Nucleus accumbens (tissue), 56 donors: ENCODE data around the gene COMTD1.

Experiments
- DNase-seq, 56 donors: peaks; one replicate each; lab custom pipeline; 2025; lab: John Stamatoyannopoulos, UW

Gene COMTD1

GRCh38 chr10:75246506-75246905 lies 10.7 kb upstream of the COMTD1 start:
- no peak for DNase-seq

- DNase-seq, result no peak
Measured at GRCh38 chr10:75245354-75246250, 9.8 kb upstream of the COMTD1 start.

- DNase-seq, result no peak
Measured at GRCh38 chr10:75244487-75245353, 9.0 kb upstream of the COMTD1 start.

- DNase-seq, result no peak
Measured at GRCh38 chr10:75243426-75243825, 7.7 kb upstream of the COMTD1 start.

- DNase-seq, result no peak
Measured at GRCh38 chr10:75240329-75241076, 4.7 kb upstream of the COMTD1 start.

GRCh38 chr10:75239096-75239790 lies 3.5 kb upstream of the COMTD1 start:
- DNase-seq, result no peak

- DNase-seq, result no peak
Measured at GRCh38 chr10:75238182-75239095, 2.7 kb upstream of the COMTD1 start.

GRCh38 chr10:75236178-75236825 lies 545 bp upstream of the COMTD1 start:
- DNase-seq, result no peak

- DNase-seq, result peak in 2 of 56 donors; percentile 36 to 55
Measured at GRCh38 chr10:75234683-75235374, 928 bp downstream of the COMTD1 start.

GRCh38 chr10:75234017-75234682 lies 1.6 kb downstream of the COMTD1 start:
- peak in 48 of 56 donors; percentile 11 to 85 (median 58) for DNase-seq

- DNase-seq, result peak in 1 of 56 donors; percentile 21
Measured at GRCh38 chr10:75233444-75234016, 2.2 kb downstream of the COMTD1 start.

- no peak for DNase-seq
Measured at GRCh38 chr10:75231672-75232581, 3.8 kb downstream of the COMTD1 start.

- DNase-seq, result peak in 55 of 56 donors; percentile 11 to 96 (median 72)
Measured at GRCh38 chr10:75230600-75231038, 5.1 kb downstream of the COMTD1 start.

GRCh38 chr10:75229971-75230370 lies 5.8 kb downstream of the COMTD1 start:
- DNase-seq, result no peak

- no peak for DNase-seq
Measured at GRCh38 chr10:75228834-75229233, 6.9 kb downstream of the COMTD1 start.

- DNase-seq, result no peak
Measured at GRCh38 chr10:75228278-75228677, 7.5 kb downstream of the COMTD1 start.
